SU-DHL-6 (cell line): ENCODE measurements around the gene DOCK1.

ENCODE experiments used
- H2AFZ ChIP-seq: fragments of 200-600 bp; sonication (generic); 2 replicates; pipeline ENCODE4 v1.6.1; 2014; ENCODE audit warnings: low read depth, mild to moderate bottlenecking, moderate library complexity, mixed read lengths, antibody characterized with exemption, low read length; ENCODE audit not compliant: severe bottlenecking
- H3F3A ChIP-seq: fragments of 200-600 bp; shearing (Covaris generic); 2 replicates; pipeline ENCODE4 v1.6.0; 2016; ENCODE audit warnings: antibody characterized with exemption, mild to moderate bottlenecking; ENCODE audit not compliant: insufficient read depth
- H3K27ac ChIP-seq: fragments of 200-600 bp; sonication (generic); 2 replicates; pipeline ENCODE4 v1.5.1; 2016; ENCODE audit warnings: low read depth, mild to moderate bottlenecking, low read length, moderate library complexity, mixed read lengths
- H3K27me3 ChIP-seq: fragments of 200-600 bp; sonication (generic), shearing (Covaris generic); 2 replicates; pipeline ENCODE4 v1.6.0; 2014; ENCODE audit warnings: mild to moderate bottlenecking, low read length
- H3K36me3 ChIP-seq: fragments of 200-600 bp; sonication (generic); 2 replicates; pipeline ENCODE4 v1.6.1; 2014; ENCODE audit warnings: mild to moderate bottlenecking, low read length, mixed read lengths
- H3K4me2 ChIP-seq: fragments of 300-600, 200-600 bp; shearing (Covaris generic), sonication (generic); 2 replicates; pipeline ENCODE4 v1.6.0; 2014; ENCODE audit warnings: low read length, low read depth, mild to moderate bottlenecking; ENCODE audit not compliant: poor library complexity, severe bottlenecking
- H3K4me3 ChIP-seq: fragments of 200-600 bp; sonication (generic); 2 replicates; pipeline ENCODE4 v1.5.1; 2014; ENCODE audit warnings: antibody characterized with exemption, low read length, mild to moderate bottlenecking, mixed read lengths; ENCODE audit not compliant: insufficient read depth, poor library complexity, severe bottlenecking
- H3K79me2 ChIP-seq: fragments of 200-600 bp; sonication (generic); 2 replicates; pipeline ENCODE4 v1.6.1; 2014; ENCODE audit warnings: mild to moderate bottlenecking, low read length, moderate library complexity; ENCODE audit not compliant: insufficient read depth
- H3K9ac ChIP-seq: fragments of 200-600 bp; sonication (generic); 2 replicates; pipeline ENCODE4 v1.7.0; 2014; ENCODE audit warnings: mild to moderate bottlenecking, low read length
- H3K9me2 ChIP-seq: fragments of 200-600 bp; sonication (generic); replicated peaks from 2 replicates; pipeline ENCODE4 v1.6.1; 2014; ENCODE audit warnings: low read length; ENCODE audit not compliant: insufficient read depth
- H3K9me3 ChIP-seq: fragments of 200-600 bp; sonication (generic); 2 replicates; pipeline ENCODE4 v1.6.1; 2014; ENCODE audit warnings: low read length, mixed read lengths; ENCODE audit not compliant: insufficient read depth
- H4K20me1 ChIP-seq: fragments of 200-600 bp; sonication (generic); 2 replicates; pipeline ENCODE4 v1.6.1; 2014; ENCODE audit warnings: low read depth, mild to moderate bottlenecking, antibody characterized with exemption, low read length, moderate library complexity, mixed read lengths
- CTCF ChIP-seq: fragments of 200-600 bp; sonication (generic); IDR thresholded peaks from one replicate; pipeline ENCODE4 v1.5.1; 2017; ENCODE audit warnings: antibody characterized with exemption, mild to moderate bottlenecking, low read length, moderate library complexity; ENCODE audit not compliant: insufficient read depth, poor library complexity, severe bottlenecking
- EZH2phosphoT487 ChIP-seq: fragments of 200-600 bp; sonication (generic), shearing (Covaris generic); conservative IDR thresholded peaks from 2 replicates; pipeline ENCODE4 v1.6.1; 2018; ENCODE audit warnings: mild to moderate bottlenecking, antibody characterized with exemption, low read length, moderate library complexity, mixed read lengths

DOCK1 gene

GRCh38 chr10:127302343-127302742, 397.1 kb downstream of the DOCK1 start:
- H2AFZ ChIP-seq, result no peak overlapping the region
- no peaks in the 10 kb centered on the region for H3K36me3 ChIP-seq
- no peak for TF ChIP-seq CTCF
- TF ChIP-seq EZH2phosphoT487, result no peak

GRCh38 chr10:127303105-127303504, 397.9 kb downstream of the DOCK1 start:
- no peaks in the 10 kb centered on the region for H3F3A ChIP-seq
- no peaks in the 10 kb centered on the region for H3K79me2 ChIP-seq
- no peak overlapping the region for H3K27ac ChIP-seq
- no peaks in the 10 kb centered on the region for H3K27me3 ChIP-seq
- H3K9me3 ChIP-seq, result no peaks in the 10 kb centered on the region
- TF ChIP-seq CTCF (no peak), EZH2phosphoT487 (no peak)
- no peak overlapping the region for H2AFZ ChIP-seq
- H3K9me2 ChIP-seq, result no peaks in the 10 kb centered on the region
- H3K36me3 ChIP-seq, result no peaks in the 10 kb centered on the region
- no peaks in the 10 kb centered on the region for H4K20me1 ChIP-seq
- H3K4me3 ChIP-seq, result no peak overlapping the region
- no peak overlapping the region for H3K4me2 ChIP-seq
- H3K9ac ChIP-seq, result no peak overlapping the region

More at GRCh38 chr10:127302343-127302742, 397.1 kb downstream of the DOCK1 start:
- Histone ChIP-seq H3K9me3 (no peaks in the 10 kb centered on the region), H3K4me2 (no peak overlapping the region), H3K9ac (no peak overlapping the region), H4K20me1 (no peaks in the 10 kb centered on the region), H3F3A (no peaks in the 10 kb centered on the region), H3K9me2 (no peaks in the 10 kb centered on the region), H3K4me3 (no peak overlapping the region), H3K27me3 (no peaks in the 10 kb centered on the region), H3K79me2 (no peaks in the 10 kb centered on the region), H3K27ac (no peak overlapping the region)

GRCh38 chr10:127303746-127304145, 398.5 kb downstream of the DOCK1 start:
- Histone ChIP-seq H3F3A (no peaks in the 10 kb centered on the region), H3K27ac (no peak overlapping the region), H3K9ac (no peak overlapping the region), H3K9me2 (no peaks in the 10 kb centered on the region), H3K36me3 (no peaks in the 10 kb centered on the region), H2AFZ (no peak overlapping the region), H3K9me3 (no peaks in the 10 kb centered on the region), H3K27me3 (no peaks in the 10 kb centered on the region), H3K79me2 (no peaks in the 10 kb centered on the region), H4K20me1 (no peaks in the 10 kb centered on the region), H3K4me3 (no peak overlapping the region), H3K4me2 (no peak overlapping the region)
- TF ChIP-seq CTCF, result no peak
- TF ChIP-seq EZH2phosphoT487, result no peak
